Muscle of leg (tissue), 11 donors: Measurements from ENCODE around the gene PRSS53. TPM values are rescaled to one million over a fixed set of nuclear protein-coding genes. Genes with fewer than 3 reads are reported as not detected.

Experiments
- DNase-seq: peaks from one replicate; pipeline ENCODE4 v3.0.0; 2013
- H3K27ac ChIP-seq: one replicate; pipeline ENCODE4 v1.5.1; 2013; ENCODE audit warnings: mild to moderate bottlenecking, low read length, control low read depth
- H3K27me3 ChIP-seq: one replicate; pipeline ENCODE4 v1.6.1; 2013; ENCODE audit warnings: low read length; ENCODE audit not compliant: control insufficient read depth, insufficient read depth
- H3K36me3 ChIP-seq: one replicate; pipeline ENCODE4 v1.6.1; 2013; ENCODE audit warnings: low read length; ENCODE audit not compliant: control insufficient read depth, insufficient read depth
- H3K4me1 ChIP-seq: one replicate; pipeline ENCODE4 v1.6.1; 2013; ENCODE audit warnings: low read length; ENCODE audit not compliant: control insufficient read depth, insufficient read depth
- H3K4me3 ChIP-seq: one replicate; pipeline ENCODE4 v1.5.1; 2013; ENCODE audit warnings: low read length, control low read depth
- H3K9me3 ChIP-seq: replicated peaks from 2 replicates; pipeline ENCODE4 v1.6.1; 2013; ENCODE audit warnings: low read depth, low read length; ENCODE audit not compliant: control insufficient read depth
- WGBS: methylation state at CpG from one replicate; pipeline ENCODE4 v1.1.5; 2013; ENCODE audit warnings: missing lambda C conversion rate; ENCODE audit not compliant: insufficient coverage; 5-methylcytosine and 5-hydroxymethylcytosine counted together
- polyA plus RNA-seq, 8 donors: library from polyadenylated mRNA; unstranded; fragments of 120-200 nt; gene quantifications; one replicate each; pipeline versions ENCODE4 v1.2.1 to v1.2.3, GENCODE V29; 2013; ENCODE audit warnings: inconsistent platforms in 1 of 8, low replicate concordance in 1 of 8; ENCODE audit not compliant: insufficient read length in 8 of 8, insufficient read depth in 1 of 8
- total RNA-seq: library from RNA; stranded (reverse); fragments of 120-200 nt; gene quantifications from one replicate; pipeline ENCODE4 v1.2.4, GENCODE V29; 2013

Gene PRSS53
- total and polyA plus RNA-seq, 9 donors, result 1.8 to 11.5 (median 4.8) TPM

DNA sequence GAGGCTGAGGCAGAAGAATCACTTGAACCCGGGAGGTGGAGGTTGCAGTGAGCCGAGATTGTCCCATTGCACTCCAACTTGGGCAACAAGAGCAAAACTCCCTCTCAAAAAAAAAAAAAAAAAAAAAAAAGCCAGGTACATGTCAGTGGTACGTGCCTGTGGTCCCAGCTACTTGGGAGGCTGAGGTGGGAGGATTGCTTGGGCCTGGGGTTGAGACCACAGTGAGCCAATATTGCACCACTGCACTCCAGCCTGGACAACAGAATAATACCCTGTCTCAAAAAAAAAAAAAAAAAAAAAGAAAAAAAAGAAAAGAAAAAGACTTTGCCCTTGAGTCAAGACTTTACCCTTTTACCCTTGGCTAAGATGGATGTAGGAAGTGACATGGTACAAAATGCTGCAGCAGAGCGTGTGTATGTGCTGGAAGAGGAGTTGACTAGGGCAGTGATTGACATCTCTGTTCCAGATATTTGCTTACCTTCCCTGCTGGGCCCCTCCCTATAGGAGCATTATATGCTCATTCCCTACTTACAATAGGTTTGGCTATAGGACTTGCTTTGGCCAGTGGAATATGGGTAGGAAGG is 44.8 kb downstream of the PRSS53 start:
- Histone ChIP-seq H3K4me3 (no peak overlapping the region), H3K36me3 (peaks cover 32% of the 10 kb centered on the region), H3K9me3 (no peaks in the 10 kb centered on the region), H3K4me1 (peaks cover 5% of the 10 kb centered on the region), H3K27me3 (no peaks in the 10 kb centered on the region), H3K27ac (no peak overlapping the region)
- no CpG with 5 or more reads among the region's 4 CpGs for WGBS
- no peak for DNase-seq

DNA sequence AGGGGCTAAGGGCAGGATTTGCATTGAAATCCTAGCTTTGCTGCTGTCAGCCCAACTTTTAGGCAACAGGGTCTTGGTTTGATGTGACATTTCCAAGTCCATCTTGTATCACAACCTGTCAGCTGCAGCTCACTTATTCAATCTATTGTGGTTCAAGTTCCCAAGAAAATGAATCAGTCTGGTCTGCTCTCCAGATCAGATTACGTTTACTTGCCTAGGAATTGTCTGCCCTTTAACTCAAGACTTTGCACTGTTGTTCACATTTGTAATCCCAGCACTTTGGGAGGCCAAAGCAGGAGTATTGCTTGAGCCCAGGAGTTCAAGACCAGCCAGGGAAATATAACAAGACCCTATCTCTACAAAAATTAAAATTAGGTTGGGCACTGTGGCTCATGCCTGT is 45.4 kb downstream of the PRSS53 start:
- 80% methylated on average over 1 of the region's 1 CpG for WGBS
- H3K36me3 ChIP-seq, result peaks cover 39% of the 10 kb centered on the region

DNA sequence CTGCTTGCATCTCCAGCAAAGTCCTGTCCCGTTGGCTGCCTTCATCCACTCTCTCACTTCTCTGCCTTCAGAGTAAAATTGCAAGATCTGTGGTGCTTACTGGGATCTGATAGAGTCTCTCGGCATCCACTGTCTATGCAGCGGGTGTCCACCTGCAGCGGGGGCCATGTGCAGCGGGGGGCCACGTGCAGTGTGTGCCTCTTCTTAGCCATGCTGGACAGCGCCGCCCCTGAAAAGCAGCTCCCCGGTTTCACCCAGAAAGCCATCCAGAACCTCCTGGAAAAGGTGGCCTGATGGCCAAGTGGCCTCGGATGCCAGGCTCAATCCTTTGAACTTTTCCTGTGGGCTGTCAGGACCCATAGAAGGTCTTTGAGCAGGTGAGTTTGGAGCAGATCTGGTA is 45.9 kb downstream of the PRSS53 start:
- Histone ChIP-seq H3K27ac (no peak overlapping the region), H3K27me3 (no peaks in the 10 kb centered on the region), H3K4me3 (no peak overlapping the region), H3K36me3 (peaks cover 44% of the 10 kb centered on the region), H3K9me3 (no peaks in the 10 kb centered on the region), H3K4me1 (peaks cover 5% of the 10 kb centered on the region)
- 83% methylated on average over 10 of the region's 10 CpGs for WGBS
- DNase-seq, result no peak

More for the DNA sequence above, 45.4 kb downstream of the PRSS53 start:
- DNase-seq, result no peak
- Histone ChIP-seq H3K4me3 (no peak overlapping the region), H3K27ac (no peak overlapping the region), H3K27me3 (no peaks in the 10 kb centered on the region), H3K4me1 (peaks cover 5% of the 10 kb centered on the region), H3K9me3 (no peaks in the 10 kb centered on the region)

DNA sequence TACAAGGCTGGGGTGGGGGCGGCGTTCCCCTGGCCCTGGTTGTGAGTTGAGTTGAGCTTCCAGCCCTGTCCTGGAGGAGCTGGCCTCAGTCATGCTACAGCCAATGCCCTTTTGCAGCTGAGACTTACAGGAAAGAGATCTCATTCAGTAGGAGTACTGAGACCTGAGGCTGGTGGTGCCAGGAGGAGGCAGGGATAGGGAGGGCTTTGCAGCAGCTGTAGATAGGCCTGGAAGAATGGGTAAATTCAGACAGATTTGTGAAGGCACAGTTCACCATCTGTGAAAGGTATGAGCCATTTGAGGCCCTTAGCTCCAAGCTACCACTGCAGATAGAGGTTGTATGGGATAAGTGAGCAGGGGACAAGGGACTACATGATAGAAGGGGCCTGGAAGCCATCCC is 49.8 kb downstream of the PRSS53 start:
- H3K9me3 ChIP-seq, result no peaks in the 10 kb centered on the region
- no peak overlapping the region for H3K27ac ChIP-seq
- peaks cover 70% of the 10 kb centered on the region for H3K36me3 ChIP-seq
- 100% methylated on average over 2 of the region's 2 CpGs for WGBS
- no peak for DNase-seq
- H3K4me3 ChIP-seq, result no peak overlapping the region
- peaks cover 10% of the 10 kb centered on the region for H3K4me1 ChIP-seq
- H3K27me3 ChIP-seq, result no peaks in the 10 kb centered on the region

DNA sequence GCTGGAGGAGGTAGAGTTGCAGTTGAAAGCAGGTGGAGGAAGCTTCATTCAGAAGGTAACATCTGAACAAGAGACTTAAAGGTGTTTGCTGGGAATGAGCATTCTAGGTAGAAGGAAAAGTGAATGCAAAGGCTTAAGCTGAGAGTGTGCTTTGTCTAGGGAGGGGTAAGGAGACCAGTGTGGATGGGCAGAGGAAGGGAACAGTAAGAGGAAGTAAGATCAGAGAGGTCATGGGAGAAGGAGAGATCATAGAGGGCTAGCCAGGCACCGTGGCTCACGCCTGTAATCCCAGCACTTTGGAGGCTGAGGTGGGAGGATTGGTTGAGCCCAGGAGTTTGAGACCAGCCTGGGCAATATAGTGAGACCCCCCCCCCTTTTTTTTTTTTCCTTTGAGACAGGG is 52.1 kb downstream of the PRSS53 start:
- H3K4me3 ChIP-seq, result no peak overlapping the region
- peaks cover 14% of the 10 kb centered on the region for H3K4me1 ChIP-seq
- H3K27ac ChIP-seq, result no peak overlapping the region
- no peak for DNase-seq
- no peaks in the 10 kb centered on the region for H3K27me3 ChIP-seq
- no CpG with 5 or more reads among the region's 2 CpGs for WGBS
- no peaks in the 10 kb centered on the region for H3K9me3 ChIP-seq
- H3K36me3 ChIP-seq, result peaks cover 55% of the 10 kb centered on the region

DNA sequence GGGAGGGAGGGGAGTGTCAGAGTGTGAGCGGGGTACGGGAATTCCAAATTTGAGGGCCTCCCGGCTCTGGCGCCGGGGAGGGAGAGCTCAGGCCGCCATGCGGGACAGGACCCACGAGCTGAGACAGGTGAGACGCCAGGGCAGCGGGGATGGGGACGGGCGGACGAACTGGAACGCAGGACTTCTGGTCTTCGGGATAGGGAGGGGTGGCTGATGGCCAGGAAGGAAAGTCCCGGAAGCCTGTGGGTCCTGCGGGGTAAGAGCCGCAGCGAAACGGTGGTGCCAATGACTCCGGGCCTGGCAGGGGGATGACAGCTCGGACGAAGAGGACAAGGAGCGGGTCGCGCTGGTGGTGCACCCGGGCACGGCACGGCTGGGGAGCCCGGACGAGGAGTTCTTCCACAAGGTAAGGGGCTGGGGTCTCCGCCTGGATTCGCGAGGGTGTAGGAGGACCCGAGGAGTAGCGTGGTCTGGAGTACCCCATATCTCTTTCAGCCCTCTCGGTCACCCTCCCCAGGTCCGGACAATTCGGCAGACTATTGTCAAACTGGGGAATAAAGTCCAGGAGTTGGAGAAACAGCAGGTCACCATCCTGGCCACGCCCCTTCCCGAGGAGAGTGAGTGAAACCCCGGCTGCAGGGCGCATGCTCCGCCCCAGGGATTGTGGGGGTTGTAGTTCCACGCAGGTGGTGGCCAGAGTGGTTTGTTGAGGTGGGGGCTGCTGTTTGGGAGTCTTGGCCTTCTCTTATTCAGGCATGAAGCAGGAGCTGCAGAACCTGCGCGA is 54.8 kb downstream of the PRSS53 start:
- peak; percentile 95 for DNase-seq
- H3K27me3 ChIP-seq, result no peaks in the 10 kb centered on the region
- peaks cover 14% of the 10 kb centered on the region for H3K4me1 ChIP-seq
- H3K27ac ChIP-seq, result peak overlapping the region; percentile 98
- no peaks in the 10 kb centered on the region for H3K9me3 ChIP-seq
- H3K36me3 ChIP-seq, result peaks cover 37% of the 10 kb centered on the region
- H3K4me3 ChIP-seq, result peak overlapping the region; percentile 93
- 1% methylated on average over 37 of the region's 47 CpGs for WGBS

Other genes with a start within 250 kb of the PRSS53 start
- 47.6 TPM for gene BCL7C, start 194.9 kb downstream of the PRSS53 start, total RNA-seq
- gene BCL7C, start 194.9 kb downstream of the PRSS53 start, polyA plus RNA-seq, result 10 to 100 TPM; 29.2 to 41.8 (median 34.8) TPM
- gene CTF1, start 192.3 kb downstream of the PRSS53 start, total RNA-seq, result 1.7 TPM
- 10 to 100 TPM in 3 of 8 donors, 1 to 10 TPM in 5; 8.9 to 11.9 (median 9.8) TPM for gene CTF1, start 192.3 kb downstream of the PRSS53 start, polyA plus RNA-seq
- 6.3 TPM for gene FBXL19, start 165.4 kb downstream of the PRSS53 start, total RNA-seq
- gene FBXL19, start 165.4 kb downstream of the PRSS53 start, polyA plus RNA-seq, result 10 to 100 TPM in 7 of 8 donors, 1 to 10 TPM in 1; 8.2 to 17.7 (median 11.8) TPM
- gene ORAI3, start 139.9 kb downstream of the PRSS53 start, total RNA-seq, result 11.8 TPM
- gene ORAI3, start 139.9 kb downstream of the PRSS53 start, polyA plus RNA-seq, result 10 to 100 TPM in 7 of 8 donors, 1 to 10 TPM in 1; 8.9 to 14.0 (median 11.1) TPM
- gene SETD1A, start 131.2 kb downstream of the PRSS53 start, total RNA-seq, result 2.7 TPM
- 10 to 100 TPM in 7 of 8 donors, 1 to 10 TPM in 1; 9.8 to 16.5 (median 13.1) TPM for gene SETD1A, start 131.2 kb downstream of the PRSS53 start, polyA plus RNA-seq
- 13.7 TPM for gene HSD3B7, start 103.7 kb downstream of the PRSS53 start, total RNA-seq
- 1 to 10 TPM; 7.3 to 10.0 (median 8.7) TPM for gene HSD3B7, start 103.7 kb downstream of the PRSS53 start, polyA plus RNA-seq
- gene STX1B, start 78.3 kb downstream of the PRSS53 start, total RNA-seq, result 0.66 TPM
- gene STX1B, start 78.3 kb downstream of the PRSS53 start, polyA plus RNA-seq, result 1 to 10 TPM in 7 of 8 donors, under 1 TPM in 1; 0.99 to 2.9 (median 1.6) TPM
- 25.7 TPM for gene STX4, start 55.4 kb downstream of the PRSS53 start, total RNA-seq
- 10 to 100 TPM; 38.0 to 49.8 (median 43.4) TPM for gene STX4, start 55.4 kb downstream of the PRSS53 start, polyA plus RNA-seq
- 4.3 TPM for gene ZNF668, start 14.7 kb downstream of the PRSS53 start, total RNA-seq
- gene ZNF668, start 14.7 kb downstream of the PRSS53 start, polyA plus RNA-seq, result 10 to 100 TPM in 6 of 8 donors, 1 to 10 TPM in 2; 8.5 to 12.3 (median 10.9) TPM
- gene ZNF646, start 14.5 kb downstream of the PRSS53 start, total RNA-seq, result 8.0 TPM
- 10 to 100 TPM in 3 of 8 donors, 1 to 10 TPM in 5; 7.9 to 11.6 (median 9.8) TPM for gene ZNF646, start 14.5 kb downstream of the PRSS53 start, polyA plus RNA-seq
- 39.6 TPM for gene VKORC1, start 5.9 kb upstream of the PRSS53 start, total RNA-seq
- gene VKORC1, start 5.9 kb upstream of the PRSS53 start, polyA plus RNA-seq, result 10 to 100 TPM; 55.0 to 75.2 (median 63.4) TPM
- gene BCKDK, start 19.4 kb upstream of the PRSS53 start, total RNA-seq, result 12.7 TPM
- 10 to 100 TPM; 24.8 to 33.3 (median 30.0) TPM for gene BCKDK, start 19.4 kb upstream of the PRSS53 start, polyA plus RNA-seq
- 65.2 TPM for gene KAT8, start 28.7 kb upstream of the PRSS53 start, total RNA-seq
- 10 to 100 TPM; 45.9 to 55.1 (median 52.7) TPM for gene KAT8, start 28.7 kb upstream of the PRSS53 start, polyA plus RNA-seq
- gene PRSS8, start 46.8 kb upstream of the PRSS53 start, total RNA-seq, result not detected
- gene PRSS8, start 46.8 kb upstream of the PRSS53 start, polyA plus RNA-seq, result 10 to 100 TPM in 1 of 8 donors, 1 to 10 TPM in 2, under 1 TPM in 4, not detected in 1; 0.14 to 13.1 (median 0.47) TPM
- 2.3 TPM for gene PRSS36, start 61.1 kb upstream of the PRSS53 start, total RNA-seq
- gene PRSS36, start 61.1 kb upstream of the PRSS53 start, polyA plus RNA-seq, result 1 to 10 TPM in 6 of 8 donors, under 1 TPM in 2; 0.55 to 2.6 (median 1.6) TPM
- gene FUS, start 91.2 kb upstream of the PRSS53 start, total RNA-seq, result 35.6 TPM
- 100 to 1,000 TPM; 413 to 585 (median 491) TPM for gene FUS, start 91.2 kb upstream of the PRSS53 start, polyA plus RNA-seq
- 9.4 TPM for gene PYCARD, start 113.8 kb upstream of the PRSS53 start, total RNA-seq
- 10 to 100 TPM in 2 of 8 donors, 1 to 10 TPM in 6; 5.9 to 10.9 (median 8.3) TPM for gene PYCARD, start 113.8 kb upstream of the PRSS53 start, polyA plus RNA-seq
- gene TRIM72, start 125.2 kb upstream of the PRSS53 start, total RNA-seq, result 55.5 TPM
- gene TRIM72, start 125.2 kb upstream of the PRSS53 start, polyA plus RNA-seq, result 10 to 100 TPM; 47.7 to 83.0 (median 59.7) TPM
- gene PYDC1, start 128.2 kb upstream of the PRSS53 start, total RNA-seq, result not detected
- gene PYDC1, start 128.2 kb upstream of the PRSS53 start, polyA plus RNA-seq, result 1 to 10 TPM in 2 of 8 donors, under 1 TPM in 5, not detected in 1; 0.37 to 2.0 (median 0.84) TPM
- 3.4 TPM for gene ITGAM, start 171.0 kb upstream of the PRSS53 start, total RNA-seq
- gene ITGAM, start 171.0 kb upstream of the PRSS53 start, polyA plus RNA-seq, result 1 to 10 TPM; 3.0 to 4.5 (median 4.0) TPM